Spleen (tissue), 11 donors: Measurements from ENCODE around the gene LTB4R2. TPM values are rescaled to one million over a fixed set of nuclear protein-coding genes. Genes with fewer than 3 reads are reported as not detected.
A peak's percentile ranks its signal among the peaks of the same experiment; 100 is the strongest.

Source experiments
- DNase-seq: peaks from one replicate; pipeline ENCODE4 v3.0.0-alpha.2; 2020
- H3K27ac ChIP-seq, 8 donors: fragments of 200-600 bp; sonication (generic) in 7 of 8; 1 replicate in 4 of 8; 2 replicates in 4 of 8; pipeline versions ENCODE4 v1.5.0 to v1.8.0; 2016 to 2021; ENCODE audit warnings: inconsistent platforms in 4 of 8, mild to moderate bottlenecking in 4 of 8, moderate library complexity in 1 of 8
- H3K27me3 ChIP-seq, 7 donors: fragments of 200-600 bp; sonication (generic) in 6 of 7; replicated peaks in 1 of 7; 1 replicate in 4 of 7; 2 replicates in 3 of 7; pipeline versions ENCODE4 v1.5.0 to v1.8.0; 2016 to 2021; ENCODE audit warnings: inconsistent platforms in 3 of 7, mild to moderate bottlenecking in 1 of 7
- H3K36me3 ChIP-seq, 6 donors: fragments of 200-600 bp; sonication (generic) in 5 of 6; 1 replicate in 4 of 6; 2 replicates in 2 of 6; pipeline versions ENCODE4 v1.5.0 to v1.8.0; 2016 to 2021; ENCODE audit warnings: inconsistent platforms in 2 of 6
- H3K4me1 ChIP-seq, 6 donors: fragments of 200-600 bp; sonication (generic) in 5 of 6; 1 replicate in 3 of 6; 2 replicates in 3 of 6; pipeline versions ENCODE4 v1.5.0 to v1.8.0; 2016 to 2021; ENCODE audit warnings: inconsistent platforms in 3 of 6
- H3K4me3 ChIP-seq, 8 donors: fragments of 200-600 bp; sonication (generic) in 7 of 8; 1 replicate in 4 of 8; 2 replicates in 4 of 8; pipeline versions ENCODE4 v1.5.0 to v1.8.0; 2016 to 2021; ENCODE audit warnings: inconsistent platforms in 4 of 8, mild to moderate bottlenecking in 4 of 8, moderate library complexity in 2 of 8
- H3K9me3 ChIP-seq, 8 donors: fragments of 200-600 bp; sonication (generic) in 7 of 8; 1 replicate in 4 of 8; 2 replicates in 4 of 8; pipeline versions ENCODE4 v1.5.0 to v1.8.0; 2016 to 2021; ENCODE audit warnings: inconsistent platforms in 4 of 8
- POLR2A ChIP-seq, 3 donors: fragments of 450-650 bp; IDR thresholded peaks; one replicate each; pipeline ENCODE4 v1.5.1; 2017; ENCODE audit warnings: antibody characterized with exemption in 3 of 3, mild to moderate bottlenecking in 1 of 3
- POLR2AphosphoS5 ChIP-seq, 3 donors: sonication (generic); formaldehyde crosslinking; IDR thresholded peaks; one replicate each; pipeline ENCODE4 v1.5.1; 2017; ENCODE audit warnings: antibody characterized with exemption in 3 of 3
- WGBS, 5 donors: extraction: QIAGEN DNeasy Blood & Tissue Kit in 3 of 5; methylation state at CpG; one replicate each; pipeline versions ENCODE4 v1.1.5 to v1.1.7; 2013 to 2018; 5-methylcytosine and 5-hydroxymethylcytosine counted together
- intact Hi-C: fragments of 100-400 bp; cut with DNase I; formaldehyde crosslinking; loops from one replicate; pipeline ENCODE4 v1.15.0; 2023; ENCODE audit warnings: low total_unique reads
- polyA plus RNA-seq, 3 donors: library from polyadenylated mRNA; stranded (reverse); fragments of 200-250 nt; gene quantifications; one replicate each; pipeline ENCODE4 v1.2.1, GENCODE V29; 2013
- total RNA-seq, 7 donors: library from RNA; depleted of rRNA in 3 of 7; stranded (reverse); fragments of >200 nt in 3 of 7; fragmentation: NEBNext Ultra II Directional in 4 of 7; extraction: Animal tissue kit (Norgen Biotek cat#: 25700) in 4 of 7; gene quantifications; one replicate each; pipeline versions ENCODE4 v1.1.0 to v1.2.1, GENCODE V29; 2016 to 2021
- TF ChIP-seq, protein P1 (sequence below), 11 experiments: fragments of 200-600 bp in 7 of 11; fragments of 450-650 bp in 4 of 11; sonication (generic) in 4 of 11; IDR thresholded peaks in 8 of 11; conservative IDR thresholded peaks in 3 of 11; 1 replicate in 7 of 11; 2 replicates in 4 of 11; pipeline versions ENCODE4 v1.4.0 to v1.8.0; 2016 to 2021; ENCODE audit warnings: antibody characterized with exemption in 11 of 11, inconsistent platforms in 4 of 11, mild to moderate bottlenecking in 1 of 11
- donor health status: healthy with polysubstance abuse.
- donor health status: DM: no; HTN: no; CAD: no; lungs with moderate emphysema.
- donor health status: DM: no; HTN: no; CAD: no.
- donor health status: Bipolar disorder and iron deficiency.
- donor health status: healthy.
- donor health status: DM: no; HTN: no; CAD: no.
- donor health status: DM: yes; HTN: yes; CAD: no.

LTB4R2 gene
- total and polyA plus RNA-seq, 10 donors, result 0.83 to 32.3 (median 13.9) TPM

DNA sequence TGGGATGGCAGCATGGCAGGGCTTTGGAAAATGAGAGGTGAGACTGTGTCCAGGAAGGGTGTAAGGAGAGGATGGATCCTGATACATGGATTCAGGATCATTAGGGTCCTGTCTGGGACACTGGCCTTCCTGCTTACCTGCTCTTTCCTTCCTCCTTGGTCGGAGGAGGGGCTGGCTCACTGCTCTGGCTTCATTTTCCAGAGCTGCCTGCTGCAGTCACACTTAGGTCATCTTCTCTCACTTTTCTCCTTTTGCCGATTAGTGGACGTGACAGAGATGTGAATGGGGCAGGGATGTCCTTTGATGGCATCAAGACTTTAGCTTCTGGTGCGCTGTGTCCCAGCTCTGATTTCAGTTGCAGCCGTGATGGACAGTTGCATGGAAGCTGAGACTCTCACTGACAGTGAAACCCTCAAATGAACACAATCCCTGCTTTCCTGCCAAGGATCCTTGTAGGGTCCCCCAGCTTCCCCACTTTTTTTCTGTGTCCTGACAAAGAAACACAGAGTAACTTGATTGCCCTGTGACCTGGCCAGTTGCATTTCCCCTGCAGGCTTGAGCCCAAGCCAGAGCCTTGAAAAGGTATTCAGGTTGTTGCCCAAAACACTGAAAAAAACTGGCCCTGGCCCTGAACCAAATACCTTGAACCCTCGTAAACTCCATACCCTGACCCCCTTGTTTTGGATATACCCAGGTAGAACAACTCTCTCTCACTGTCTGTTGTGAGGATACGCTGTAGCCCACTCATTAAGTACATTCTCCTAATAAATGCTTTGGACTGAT lies 1.4 kb upstream of the LTB4R2 start:
- 73 to 83% (median 78%) methylated on average over 7 of the region's 7 CpGs for WGBS, 5 donors
- Histone ChIP-seq H3K27ac (peak overlapping the region in 7 of 8 donors; percentile 9 to 98 (median 97)), H3K4me1 (peaks cover 38 to 97% (median 80%) of the 10 kb centered on the region in 6 donors), H3K4me3 (peak overlapping the region in 3 of 8 donors; percentile 73 to 87 (median 79)), H3K36me3 (peaks cover 4 to 63% (median 44%) of the 10 kb centered on the region in 6 donors), H3K27me3 (no peaks in the 10 kb centered on the region), H3K9me3 (no peaks in the 10 kb centered on the region)
- no peak for DNase-seq
- intact Hi-C loops, result no loop called here
- TF ChIP-seq, protein P1, sequence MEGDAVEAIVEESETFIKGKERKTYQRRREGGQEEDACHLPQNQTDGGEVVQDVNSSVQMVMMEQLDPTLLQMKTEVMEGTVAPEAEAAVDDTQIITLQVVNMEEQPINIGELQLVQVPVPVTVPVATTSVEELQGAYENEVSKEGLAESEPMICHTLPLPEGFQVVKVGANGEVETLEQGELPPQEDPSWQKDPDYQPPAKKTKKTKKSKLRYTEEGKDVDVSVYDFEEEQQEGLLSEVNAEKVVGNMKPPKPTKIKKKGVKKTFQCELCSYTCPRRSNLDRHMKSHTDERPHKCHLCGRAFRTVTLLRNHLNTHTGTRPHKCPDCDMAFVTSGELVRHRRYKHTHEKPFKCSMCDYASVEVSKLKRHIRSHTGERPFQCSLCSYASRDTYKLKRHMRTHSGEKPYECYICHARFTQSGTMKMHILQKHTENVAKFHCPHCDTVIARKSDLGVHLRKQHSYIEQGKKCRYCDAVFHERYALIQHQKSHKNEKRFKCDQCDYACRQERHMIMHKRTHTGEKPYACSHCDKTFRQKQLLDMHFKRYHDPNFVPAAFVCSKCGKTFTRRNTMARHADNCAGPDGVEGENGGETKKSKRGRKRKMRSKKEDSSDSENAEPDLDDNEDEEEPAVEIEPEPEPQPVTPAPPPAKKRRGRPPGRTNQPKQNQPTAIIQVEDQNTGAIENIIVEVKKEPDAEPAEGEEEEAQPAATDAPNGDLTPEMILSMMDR (IDR thresholded peaks at IDR 0.05 in 8 of 11, conservative IDR thresholded peaks at IDR 0.05 in 3 of 11), result peak in 6 of 11 experiments; percentile 6 to 63 (median 44)
- TF ChIP-seq POLR2AphosphoS5 (IDR thresholded peaks at IDR 0.05), result no peak

DNA sequence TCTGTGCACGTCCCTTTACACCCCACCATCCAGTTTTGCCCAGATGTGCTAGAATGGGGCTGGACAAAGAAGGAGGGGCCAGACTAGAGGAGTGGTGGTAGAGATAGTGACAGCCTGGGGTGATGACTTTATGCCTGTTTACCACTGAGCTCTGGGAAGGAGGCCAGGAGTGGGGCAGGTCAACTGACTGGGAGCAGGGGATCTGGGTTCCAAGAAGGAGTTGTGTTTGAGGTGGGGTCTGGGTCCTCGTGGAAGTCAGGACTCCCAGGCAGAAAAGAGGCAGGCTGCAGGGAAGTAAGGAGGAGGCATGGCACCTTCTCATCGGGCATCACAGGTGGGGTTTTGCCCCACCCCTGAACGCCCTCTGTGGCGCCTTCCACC lies 315 bp downstream of the LTB4R2 start:
- Histone ChIP-seq H3K27ac (peak overlapping the region; percentile 91 to 98 (median 96)), H3K4me1 (peaks cover 55 to 100% (median 87%) of the 10 kb centered on the region in 6 donors), H3K27me3 (no peaks in the 10 kb centered on the region), H3K9me3 (no peaks in the 10 kb centered on the region), H3K4me3 (peak overlapping the region; percentile 64 to 88 (median 76)), H3K36me3 (peaks cover 4 to 45% (median 27%) of the 10 kb centered on the region in 6 donors)
- no peak for TF ChIP-seq POLR2AphosphoS5 (IDR thresholded peaks at IDR 0.05)
- no peak for TF ChIP-seq POLR2A (IDR thresholded peaks at IDR 0.05)
- TF ChIP-seq, protein P1 (IDR thresholded peaks at IDR 0.05 in 8 of 11, conservative IDR thresholded peaks at IDR 0.05 in 3 of 11), result no peak
- WGBS, 5 donors, result 17 to 23% (median 19%) methylated on average over 4 to 5 of the region's 5 CpGs
- DNase-seq, result no peak
- intact Hi-C loops, result no loop called here

DNA sequence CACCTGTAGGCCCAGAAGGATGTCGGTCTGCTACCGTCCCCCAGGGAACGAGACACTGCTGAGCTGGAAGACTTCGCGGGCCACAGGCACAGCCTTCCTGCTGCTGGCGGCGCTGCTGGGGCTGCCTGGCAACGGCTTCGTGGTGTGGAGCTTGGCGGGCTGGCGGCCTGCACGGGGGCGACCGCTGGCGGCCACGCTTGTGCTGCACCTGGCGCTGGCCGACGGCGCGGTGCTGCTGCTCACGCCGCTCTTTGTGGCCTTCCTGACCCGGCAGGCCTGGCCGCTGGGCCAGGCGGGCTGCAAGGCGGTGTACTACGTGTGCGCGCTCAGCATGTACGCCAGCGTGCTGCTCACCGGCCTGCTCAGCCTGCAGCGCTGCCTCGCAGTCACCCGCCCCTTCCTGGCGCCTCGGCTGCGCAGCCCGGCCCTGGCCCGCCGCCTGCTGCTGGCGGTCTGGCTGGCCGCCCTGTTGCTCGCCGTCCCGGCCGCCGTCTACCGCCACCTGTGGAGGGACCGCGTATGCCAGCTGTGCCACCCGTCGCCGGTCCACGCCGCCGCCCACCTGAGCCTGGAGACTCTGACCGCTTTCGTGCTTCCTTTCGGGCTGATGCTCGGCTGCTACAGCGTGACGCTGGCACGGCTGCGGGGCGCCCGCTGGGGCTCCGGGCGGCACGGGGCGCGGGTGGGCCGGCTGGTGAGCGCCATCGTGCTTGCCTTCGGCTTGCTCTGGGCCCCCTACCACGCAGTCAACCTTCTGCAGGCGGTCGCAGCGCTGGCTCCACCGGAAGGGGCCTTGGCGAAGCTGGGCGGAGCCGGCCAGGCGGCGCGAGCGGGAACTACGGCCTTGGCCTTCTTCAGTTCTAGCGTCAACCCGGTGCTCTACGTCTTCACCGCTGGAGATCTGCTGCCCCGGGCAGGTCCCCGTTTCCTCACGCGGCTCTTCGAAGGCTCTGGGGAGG lies 985 bp downstream of the LTB4R2 start, which contains the start of gene LTB4R:
Gene LTB4R (plus strand): TSS at position 857 of the 959 bp plus-strand sequence. CDS start 4,150 bp downstream, outside the sequence.
- WGBS, 5 donors, result 2 to 12% (median 4%) methylated on average over 15 to 99 of the region's 99 CpGs
- peak within 1 kb of the TSS; percentile 64 to 88 (median 76) for H3K4me3 ChIP-seq
- TF ChIP-seq POLR2A (IDR thresholded peaks at IDR 0.05), result peak; percentile 6 to 41 (median 12)
- TF ChIP-seq, protein P1 (IDR thresholded peaks at IDR 0.05 in 8 of 11, conservative IDR thresholded peaks at IDR 0.05 in 3 of 11), result peak in 10 of 11 experiments; percentile 23 to 75 (median 54)
- peak; percentile 74 to 89 (median 87) for TF ChIP-seq POLR2AphosphoS5 (IDR thresholded peaks at IDR 0.05)
- peaks cover 0 to 42% (median 20%) of the 10 kb centered on the region in 6 donors for H3K36me3 ChIP-seq
- intact Hi-C loops, result no loop called here
- no peaks in the 10 kb centered on the region for H3K27me3 ChIP-seq
- H3K4me1 ChIP-seq, result peaks cover 59 to 100% (median 91%) of the 10 kb centered on the region in 6 donors
- no peaks in the 10 kb centered on the region for H3K9me3 ChIP-seq
- H3K27ac ChIP-seq, result peak within 1 kb of the TSS; percentile 91 to 98 (median 96)
- peak; percentile 96 for DNase-seq
